ENCODE data around the gene FHIT.

DNA sequence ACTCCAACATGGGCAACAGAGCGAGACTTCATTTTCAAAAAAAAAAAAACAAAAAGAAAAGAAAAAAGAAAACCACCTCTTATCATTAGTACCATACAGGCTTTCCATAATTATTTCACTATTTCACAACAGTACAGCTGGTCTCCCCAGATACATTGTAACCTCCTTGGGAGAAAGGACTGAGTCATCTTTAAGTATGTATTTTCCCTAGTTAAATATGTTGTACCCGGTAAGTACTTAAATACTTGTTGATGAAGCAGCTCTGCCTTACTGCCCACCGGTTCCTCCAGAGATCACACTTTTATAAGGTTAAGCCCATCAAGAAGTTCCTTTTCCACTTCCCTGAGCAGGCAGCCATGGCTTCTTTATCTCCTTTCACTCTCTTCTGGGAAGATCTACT, 1412.0 kb downstream of the FHIT start:
- TF ChIP-seq, protein P1, sequence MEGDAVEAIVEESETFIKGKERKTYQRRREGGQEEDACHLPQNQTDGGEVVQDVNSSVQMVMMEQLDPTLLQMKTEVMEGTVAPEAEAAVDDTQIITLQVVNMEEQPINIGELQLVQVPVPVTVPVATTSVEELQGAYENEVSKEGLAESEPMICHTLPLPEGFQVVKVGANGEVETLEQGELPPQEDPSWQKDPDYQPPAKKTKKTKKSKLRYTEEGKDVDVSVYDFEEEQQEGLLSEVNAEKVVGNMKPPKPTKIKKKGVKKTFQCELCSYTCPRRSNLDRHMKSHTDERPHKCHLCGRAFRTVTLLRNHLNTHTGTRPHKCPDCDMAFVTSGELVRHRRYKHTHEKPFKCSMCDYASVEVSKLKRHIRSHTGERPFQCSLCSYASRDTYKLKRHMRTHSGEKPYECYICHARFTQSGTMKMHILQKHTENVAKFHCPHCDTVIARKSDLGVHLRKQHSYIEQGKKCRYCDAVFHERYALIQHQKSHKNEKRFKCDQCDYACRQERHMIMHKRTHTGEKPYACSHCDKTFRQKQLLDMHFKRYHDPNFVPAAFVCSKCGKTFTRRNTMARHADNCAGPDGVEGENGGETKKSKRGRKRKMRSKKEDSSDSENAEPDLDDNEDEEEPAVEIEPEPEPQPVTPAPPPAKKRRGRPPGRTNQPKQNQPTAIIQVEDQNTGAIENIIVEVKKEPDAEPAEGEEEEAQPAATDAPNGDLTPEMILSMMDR (IDR thresholded peaks at IDR 0.05; ENCODE audit: insufficient read depth, low read length, poor library complexity, severe bottlenecking): no peak
- no peak for TF ChIP-seq EZH2phosphoT487 (conservative IDR thresholded peaks at IDR 0.05; ENCODE audit: low read length)
